Fibroblast of skin of right quadriceps (primary cell): ENCODE data around the gene NUBP2.

Source experiments
- DNase-seq: peaks from one replicate; pipeline ENCODE4 v3.0.0-alpha.2; 2013

The NUBP2 gene

GRCh38 chr16:1831186-1832075 is 48.7 kb downstream of the NUBP2 start:
- no peak for DNase-seq

DNA sequence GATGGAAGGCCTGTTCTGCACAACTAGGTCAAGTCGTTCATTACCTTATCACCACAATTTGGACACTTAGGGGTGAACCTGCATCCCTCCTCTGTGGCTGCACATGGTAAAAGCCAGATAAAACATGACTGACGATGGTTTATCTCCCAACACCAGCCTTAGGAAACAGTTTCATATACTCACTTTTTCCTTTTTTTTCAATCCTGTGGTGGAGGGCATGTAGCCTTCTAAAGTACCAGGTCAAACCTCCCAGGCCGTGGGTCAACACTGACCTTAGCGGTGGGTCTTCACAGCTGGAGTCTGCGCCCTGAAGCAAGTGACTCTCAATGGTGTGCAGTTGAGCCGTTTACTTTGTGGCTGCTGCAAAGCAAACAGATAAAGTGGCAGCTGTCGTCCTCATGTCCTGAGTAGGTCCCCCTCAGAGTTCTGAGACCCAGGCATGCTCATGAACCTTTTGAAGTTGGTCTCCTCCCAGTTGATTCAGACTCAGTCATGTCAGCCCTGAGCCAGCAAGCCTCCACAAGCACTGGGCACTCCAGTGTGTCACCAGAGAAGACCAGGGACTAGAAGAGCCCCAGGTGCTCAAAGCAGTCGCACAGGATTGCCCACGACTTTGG is 50.2 kb downstream of the NUBP2 start:
- DNase-seq, result no peak

DNA sequence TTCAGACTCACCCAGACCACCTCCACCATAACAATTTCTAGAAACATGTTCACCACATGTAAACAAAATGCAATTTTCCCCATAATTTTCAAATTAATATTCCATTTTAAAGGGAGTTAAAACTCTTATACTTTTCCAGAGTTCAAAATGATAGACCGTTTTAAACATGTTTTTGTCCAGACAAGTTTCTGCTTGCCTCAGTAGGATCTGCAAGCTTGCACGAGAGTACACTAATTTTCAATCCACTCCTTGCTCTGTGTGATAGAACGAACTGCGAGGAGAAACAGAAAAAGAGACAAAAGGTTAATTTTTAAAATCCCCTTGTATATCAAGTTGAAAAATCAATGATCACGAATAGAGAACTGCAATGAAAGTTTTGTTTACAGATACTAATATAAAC is 51.3 kb downstream of the NUBP2 start:
- no peak for DNase-seq
